Measurements from ENCODE around the gene AAK1.
"Not testable (repeated sequence)": the region's sequence is repeated elsewhere in the genome, so short reads cannot be mapped to it uniquely, and the experiment has no call there.

AAK1 gene

DNA sequence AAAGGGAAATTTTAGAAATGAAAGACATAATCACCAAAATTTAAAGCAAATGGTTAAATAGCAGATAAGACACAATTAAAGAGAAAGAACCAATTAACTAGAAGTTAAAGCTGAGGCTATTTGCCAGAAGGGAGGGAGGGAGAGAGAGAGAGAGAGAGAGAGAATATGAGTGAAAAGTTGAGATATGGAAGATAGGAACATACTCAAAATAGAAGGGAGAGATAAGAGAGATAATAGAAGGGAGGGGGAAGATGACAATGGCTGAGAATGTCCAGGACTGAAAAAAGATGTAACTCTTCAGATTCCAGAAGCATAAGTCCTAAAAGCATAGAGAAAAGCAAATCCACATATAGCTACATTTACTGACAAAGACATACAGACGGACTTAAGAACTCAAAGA lies 17.1 kb upstream of the AAK1 start:
- Histone ChIP-seq H3K27me3 (ENCODE audit: control insufficient read depth, insufficient read depth, low read length) (no peaks in the 10 kb centered on the region), H3K27ac (ENCODE audit: low read length) (no peak overlapping the region), H3K4me1 (ENCODE audit: control insufficient read depth, insufficient read depth, low read length) (no peaks in the 10 kb centered on the region), H3K4me3 (ENCODE audit: low read length) (no peak overlapping the region), H3K9me3 (ENCODE audit: control insufficient read depth, insufficient read depth, low read length) (no peaks in the 10 kb centered on the region), H3K36me3 (ENCODE audit: control insufficient read depth, insufficient read depth, low read length) (no peaks in the 10 kb centered on the region)
- WGBS (ENCODE audit: insufficient coverage, insufficient read length) = no CpG with 5 or more reads among the region's 1 CpG
- DNase-seq (ENCODE audit: low read depth, low spot score) = no peak

DNA sequence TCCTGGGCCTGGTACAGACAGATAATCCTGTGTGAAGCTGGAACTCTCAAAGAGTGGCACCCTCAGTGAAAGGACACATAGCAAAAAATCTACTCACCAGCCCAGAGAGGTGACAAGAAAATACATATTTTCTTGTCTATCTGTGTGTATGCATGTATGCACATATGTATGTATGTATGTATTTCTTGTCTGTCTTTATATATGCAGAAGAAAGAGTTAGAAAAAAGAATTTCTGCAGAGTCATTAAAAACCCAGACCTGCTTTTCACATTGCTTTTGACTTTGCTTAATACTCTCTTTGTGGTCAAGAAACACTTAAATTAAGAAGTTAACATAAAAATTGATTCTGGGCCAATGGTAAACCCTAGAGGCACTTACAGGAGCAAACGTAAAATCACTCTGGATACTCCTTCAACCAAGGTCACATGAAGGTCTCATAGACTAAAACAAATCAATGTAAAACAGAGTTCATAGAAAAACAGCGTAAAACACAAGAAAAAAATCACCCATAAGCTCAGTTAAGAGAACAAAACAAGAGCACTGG lies 16.5 kb upstream of the AAK1 start:
- no CpG with 5 or more reads among the region's 2 CpGs for WGBS (ENCODE audit: insufficient coverage, insufficient read length)
- Histone ChIP-seq H3K4me3 (ENCODE audit: low read length) (no peak overlapping the region), H3K4me1 (ENCODE audit: control insufficient read depth, insufficient read depth, low read length) (no peaks in the 10 kb centered on the region), H3K36me3 (ENCODE audit: control insufficient read depth, insufficient read depth, low read length) (no peaks in the 10 kb centered on the region), H3K27me3 (ENCODE audit: control insufficient read depth, insufficient read depth, low read length) (no peaks in the 10 kb centered on the region), H3K27ac (ENCODE audit: low read length) (no peak overlapping the region), H3K9me3 (ENCODE audit: control insufficient read depth, insufficient read depth, low read length) (no peaks in the 10 kb centered on the region)
- DNase-seq (ENCODE audit: low read depth, low spot score) = no peak

DNA sequence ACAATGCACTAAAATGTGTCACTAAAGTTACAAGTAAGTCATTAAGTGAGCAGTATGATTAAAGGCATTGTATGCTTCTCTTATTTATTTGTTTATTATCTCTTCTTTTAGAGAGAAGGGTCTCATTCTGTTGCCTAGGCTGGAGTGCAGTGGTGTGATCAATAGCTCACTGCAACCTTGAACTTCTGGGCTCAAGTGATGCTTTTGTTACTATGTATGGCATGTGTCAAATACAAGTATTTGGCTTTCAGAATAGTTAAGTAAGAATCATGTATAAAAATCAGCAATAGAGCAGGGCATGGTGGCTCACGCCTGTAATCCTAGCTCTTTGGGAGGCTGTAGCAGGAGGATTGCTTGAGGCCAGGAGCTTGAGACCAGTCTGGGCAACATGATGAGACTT lies 15.8 kb upstream of the AAK1 start:
- no peaks in the 10 kb centered on the region for H3K36me3 ChIP-seq (ENCODE audit: control insufficient read depth, insufficient read depth, low read length)
- H3K9me3 ChIP-seq (ENCODE audit: control insufficient read depth, insufficient read depth, low read length) = no peaks in the 10 kb centered on the region
- H3K27ac ChIP-seq (ENCODE audit: low read length) = no peak overlapping the region
- DNase-seq (ENCODE audit: low read depth, low spot score) = no peak
- H3K27me3 ChIP-seq (ENCODE audit: control insufficient read depth, insufficient read depth, low read length) = no peaks in the 10 kb centered on the region
- no CpG with 5 or more reads among the region's 1 CpG for WGBS (ENCODE audit: insufficient coverage, insufficient read length)
- no peaks in the 10 kb centered on the region for H3K4me1 ChIP-seq (ENCODE audit: control insufficient read depth, insufficient read depth, low read length)
- no peak overlapping the region for H3K4me3 ChIP-seq (ENCODE audit: low read length)

DNA sequence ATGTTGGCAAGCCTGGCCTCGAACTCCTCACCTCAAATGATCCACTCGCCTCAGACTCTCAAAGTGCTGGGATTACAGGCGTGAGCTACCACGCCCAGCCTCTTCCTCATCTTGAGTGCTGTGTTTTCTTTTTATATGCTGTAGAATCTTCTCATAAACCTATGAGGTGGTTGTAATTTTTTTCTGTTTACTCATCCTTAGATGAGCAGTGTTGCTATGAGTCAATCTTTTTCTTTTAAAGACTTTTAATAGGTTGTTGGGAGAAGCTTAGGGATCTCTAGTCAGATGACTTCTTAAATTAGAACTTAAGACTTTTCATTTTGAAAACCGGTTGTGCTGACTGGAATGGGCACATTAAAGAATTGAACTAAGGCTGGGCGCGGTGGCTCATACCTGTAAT lies 8.7 kb upstream of the AAK1 start:
- Histone ChIP-seq H3K27ac (ENCODE audit: low read length) (no peak overlapping the region), H3K4me3 (ENCODE audit: low read length) (no peak overlapping the region), H3K27me3 (ENCODE audit: control insufficient read depth, insufficient read depth, low read length) (no peaks in the 10 kb centered on the region), H3K4me1 (ENCODE audit: control insufficient read depth, insufficient read depth, low read length) (no peaks in the 10 kb centered on the region), H3K9me3 (ENCODE audit: control insufficient read depth, insufficient read depth, low read length) (no peaks in the 10 kb centered on the region), H3K36me3 (ENCODE audit: control insufficient read depth, insufficient read depth, low read length) (no peaks in the 10 kb centered on the region)
- no peak for DNase-seq (ENCODE audit: low read depth, low spot score)
- no CpG with 5 or more reads among the region's 7 CpGs for WGBS (ENCODE audit: insufficient coverage, insufficient read length)

DNA sequence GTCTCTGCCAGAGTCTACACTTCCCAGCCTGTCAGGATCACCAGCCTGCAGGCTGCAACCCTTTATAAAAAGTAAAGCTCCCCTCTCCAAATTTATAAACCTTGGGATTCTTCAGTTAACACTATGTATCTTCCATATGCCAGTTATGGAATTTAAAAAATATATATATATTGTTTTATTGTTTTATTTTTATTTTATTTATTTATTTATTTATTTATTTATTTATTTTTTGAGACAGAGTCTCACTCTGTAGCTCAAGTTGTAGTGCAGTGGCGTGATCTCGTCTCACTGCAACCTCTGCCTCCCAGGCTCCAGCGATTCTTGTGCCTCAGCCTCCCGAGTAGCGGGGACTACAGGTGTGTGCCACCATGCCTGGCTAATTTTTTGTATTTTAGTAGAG lies 3.7 kb upstream of the AAK1 start:
- H3K27me3 ChIP-seq (ENCODE audit: control insufficient read depth, insufficient read depth, low read length); H3K9me3 ChIP-seq (ENCODE audit: control insufficient read depth, insufficient read depth, low read length); DNase-seq (ENCODE audit: low read depth, low spot score); H3K4me1 ChIP-seq (ENCODE audit: control insufficient read depth, insufficient read depth, low read length); H3K4me3 ChIP-seq (ENCODE audit: low read length); H3K27ac ChIP-seq (ENCODE audit: low read length); H3K36me3 ChIP-seq (ENCODE audit: control insufficient read depth, insufficient read depth, low read length): not testable (repeated sequence)
- WGBS (ENCODE audit: insufficient coverage, insufficient read length) = no CpG with 5 or more reads among the region's 5 CpGs

DNA sequence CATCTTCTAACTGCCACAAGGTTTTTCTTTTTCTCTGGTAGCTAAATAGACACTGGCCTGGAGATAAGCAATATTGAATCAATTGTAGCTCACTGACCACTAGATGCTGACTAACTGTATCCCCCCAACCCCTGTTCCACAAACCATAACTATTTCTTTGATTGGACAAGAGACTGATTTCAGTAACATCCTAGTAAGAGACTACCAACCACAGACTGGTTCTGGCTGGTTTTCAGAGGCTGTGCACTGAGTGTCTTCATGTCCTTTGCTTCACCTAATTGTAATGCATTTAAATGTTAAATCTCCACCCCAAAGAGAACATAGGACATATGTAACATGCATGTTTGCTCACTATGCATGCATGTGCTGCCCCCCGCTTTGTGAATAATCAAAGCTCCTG lies 3.2 kb upstream of the AAK1 start:
- Histone ChIP-seq H3K36me3 (ENCODE audit: control insufficient read depth, insufficient read depth, low read length) (no peaks in the 10 kb centered on the region), H3K27ac (ENCODE audit: low read length) (no peak overlapping the region), H3K27me3 (ENCODE audit: control insufficient read depth, insufficient read depth, low read length) (no peaks in the 10 kb centered on the region), H3K9me3 (ENCODE audit: control insufficient read depth, insufficient read depth, low read length) (no peaks in the 10 kb centered on the region), H3K4me1 (ENCODE audit: control insufficient read depth, insufficient read depth, low read length) (no peaks in the 10 kb centered on the region), H3K4me3 (ENCODE audit: low read length) (no peak overlapping the region)
- DNase-seq (ENCODE audit: low read depth, low spot score) = no peak
- WGBS (ENCODE audit: insufficient coverage, insufficient read length) = no CpG with 5 or more reads among the region's 1 CpG

DNA sequence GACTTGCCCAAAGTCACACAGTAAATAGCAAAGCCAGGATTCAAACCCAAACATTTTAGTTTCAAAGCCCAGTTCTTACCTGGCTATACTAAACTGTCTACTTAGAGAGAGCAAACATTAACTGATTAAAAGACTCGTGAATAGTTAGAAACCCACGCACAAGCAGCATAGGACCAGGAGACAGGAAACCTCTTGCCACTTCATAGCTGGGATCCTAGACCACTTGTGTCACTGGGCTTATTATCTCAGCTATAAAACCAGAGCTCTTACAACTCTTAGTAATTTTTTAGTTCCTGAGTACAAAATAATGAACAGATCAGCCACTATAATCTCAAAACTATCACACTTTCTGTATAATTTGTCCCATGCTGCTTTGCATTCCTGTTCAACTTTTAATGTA lies 2.4 kb upstream of the AAK1 start:
- no peaks in the 10 kb centered on the region for H3K4me1 ChIP-seq (ENCODE audit: control insufficient read depth, insufficient read depth, low read length)
- WGBS (ENCODE audit: insufficient coverage, insufficient read length) = no CpG with 5 or more reads among the region's 2 CpGs
- H3K27ac ChIP-seq (ENCODE audit: low read length) = no peak overlapping the region

DNA sequence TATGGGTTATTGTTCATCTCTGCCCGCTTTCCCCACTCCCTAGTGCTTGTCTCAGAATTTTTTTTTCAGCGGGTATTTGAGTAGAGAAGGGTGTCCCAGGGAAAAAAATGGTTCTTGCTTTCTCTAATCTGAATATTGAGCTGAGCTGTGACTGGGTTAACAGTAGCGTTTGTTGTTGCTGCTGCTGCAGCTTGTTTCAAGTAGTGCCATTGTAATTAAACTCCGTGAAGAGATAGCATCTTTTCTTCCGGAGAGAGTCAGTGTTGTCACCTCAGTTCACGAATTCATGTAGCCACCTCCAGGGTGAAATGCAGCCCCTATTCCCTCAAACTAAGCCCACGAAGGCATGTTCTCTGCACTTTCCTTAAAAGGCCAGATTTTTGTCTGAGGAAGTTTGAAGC lies 1.5 kb upstream of the AAK1 start:
- Histone ChIP-seq H3K36me3 (ENCODE audit: control insufficient read depth, insufficient read depth, low read length) (no peaks in the 10 kb centered on the region), H3K27me3 (ENCODE audit: control insufficient read depth, insufficient read depth, low read length) (no peaks in the 10 kb centered on the region), H3K27ac (ENCODE audit: low read length) (no peak overlapping the region), H3K9me3 (ENCODE audit: control insufficient read depth, insufficient read depth, low read length) (no peaks in the 10 kb centered on the region), H3K4me3 (ENCODE audit: low read length) (no peak overlapping the region), H3K4me1 (ENCODE audit: control insufficient read depth, insufficient read depth, low read length) (no peaks in the 10 kb centered on the region)
- no peak for DNase-seq (ENCODE audit: low read depth, low spot score)
- no CpG with 5 or more reads among the region's 7 CpGs for WGBS (ENCODE audit: insufficient coverage, insufficient read length)

More for the DNA sequence above, 2.4 kb upstream of the AAK1 start:
- DNase-seq (ENCODE audit: low read depth, low spot score) = no peak
- H3K27me3 ChIP-seq (ENCODE audit: control insufficient read depth, insufficient read depth, low read length) = no peaks in the 10 kb centered on the region
- H3K4me3 ChIP-seq (ENCODE audit: low read length) = no peak overlapping the region
- H3K36me3 ChIP-seq (ENCODE audit: control insufficient read depth, insufficient read depth, low read length) = no peaks in the 10 kb centered on the region
- no peaks in the 10 kb centered on the region for H3K9me3 ChIP-seq (ENCODE audit: control insufficient read depth, insufficient read depth, low read length)

DNA sequence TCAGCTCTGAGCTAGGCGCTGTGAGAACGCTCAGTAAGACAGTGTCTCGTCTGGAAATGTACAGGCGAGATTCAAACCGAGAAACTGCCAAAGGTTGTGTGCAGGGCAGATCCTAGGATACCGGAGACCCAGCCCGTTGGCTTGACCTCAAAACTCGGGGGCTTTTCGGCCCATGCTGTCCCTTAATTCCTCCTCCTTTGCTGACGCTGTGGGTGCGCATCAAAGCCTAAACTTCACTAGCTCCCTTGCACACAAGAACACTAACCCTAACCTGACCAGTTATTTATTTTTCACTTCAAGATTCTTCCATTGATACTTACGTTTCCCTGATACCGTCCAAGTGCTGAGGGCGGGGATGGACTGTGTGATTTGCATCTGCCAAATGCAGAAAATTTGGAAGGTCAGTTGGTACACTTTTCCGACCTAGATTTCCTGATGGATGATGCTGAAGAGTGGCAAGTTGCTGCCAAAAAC lies 1.0 kb upstream of the AAK1 start:
- Histone ChIP-seq H3K4me1 (ENCODE audit: control insufficient read depth, insufficient read depth, low read length) (no peaks in the 10 kb centered on the region), H3K27me3 (ENCODE audit: control insufficient read depth, insufficient read depth, low read length) (no peaks in the 10 kb centered on the region), H3K4me3 (ENCODE audit: low read length) (peak overlapping the region; percentile 94; the same call in 1 of the 2 replicates), H3K36me3 (ENCODE audit: control insufficient read depth, insufficient read depth, low read length) (no peaks in the 10 kb centered on the region), H3K27ac (ENCODE audit: low read length) (no peak overlapping the region), H3K9me3 (ENCODE audit: control insufficient read depth, insufficient read depth, low read length) (no peaks in the 10 kb centered on the region)
- no peak for DNase-seq (ENCODE audit: low read depth, low spot score)
- no CpG with 5 or more reads among the region's 15 CpGs for WGBS (ENCODE audit: insufficient coverage, insufficient read length)

DNA sequence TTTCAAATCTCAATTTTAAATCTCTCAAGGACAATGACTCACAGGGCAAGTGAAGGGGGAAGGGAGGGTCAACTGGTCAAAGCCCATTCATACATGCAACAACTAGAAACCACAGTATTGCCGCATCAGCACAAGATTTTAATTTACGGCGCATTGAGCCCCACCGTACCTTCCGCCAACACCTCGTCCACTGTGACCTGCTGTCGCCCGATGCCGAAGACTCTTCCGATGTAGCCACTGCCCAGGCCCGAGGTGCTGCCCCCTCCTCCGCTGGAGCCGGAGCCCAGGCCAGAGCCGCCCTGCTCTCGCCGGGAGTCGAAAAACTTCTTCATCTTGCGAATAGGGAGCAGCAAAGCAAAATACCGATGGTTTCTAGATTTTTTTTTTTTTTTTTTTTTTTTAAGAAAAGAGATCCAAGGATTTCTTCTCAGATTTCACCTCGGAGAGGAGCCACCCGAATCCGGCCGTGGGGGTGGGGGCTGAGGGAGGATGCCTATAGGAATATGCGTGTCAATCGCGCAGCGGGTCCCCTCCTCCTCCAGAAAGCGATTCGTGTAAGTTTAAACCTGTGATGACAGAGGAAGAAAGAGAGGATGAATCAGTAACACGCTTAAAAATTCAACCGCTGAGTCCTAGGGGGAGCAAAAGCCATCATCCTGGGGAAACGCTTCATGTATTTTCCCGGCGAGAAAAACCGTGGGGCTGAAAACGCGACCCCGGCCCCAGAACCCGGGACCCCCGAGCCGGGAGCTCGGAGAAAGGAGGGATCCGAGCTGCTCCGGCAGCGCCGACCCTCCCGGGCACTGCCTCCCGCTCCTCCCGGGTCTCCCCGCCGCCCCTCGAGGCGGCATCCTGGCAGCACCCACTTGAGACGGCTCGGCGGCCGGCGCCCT lies 584 bp downstream of the AAK1 start:
- no peak overlapping the region for H3K27ac ChIP-seq (ENCODE audit: low read length)
- no peaks in the 10 kb centered on the region for H3K36me3 ChIP-seq (ENCODE audit: control insufficient read depth, insufficient read depth, low read length)
- peaks cover 3% of the 10 kb centered on the region; the same call in 1 of the 2 replicates for H3K4me1 ChIP-seq (ENCODE audit: control insufficient read depth, insufficient read depth, low read length)
- no peaks in the 10 kb centered on the region for H3K9me3 ChIP-seq (ENCODE audit: control insufficient read depth, insufficient read depth, low read length)
- no peak for DNase-seq (ENCODE audit: low read depth, low spot score)
- peak overlapping the region; percentile 94 for H3K4me3 ChIP-seq (ENCODE audit: low read length)
- WGBS (ENCODE audit: insufficient coverage, insufficient read length) = no CpG with 5 or more reads among the region's 58 CpGs
- H3K27me3 ChIP-seq (ENCODE audit: control insufficient read depth, insufficient read depth, low read length) = no peaks in the 10 kb centered on the region

Data from iPS DF 6.9 (cell line).